HCT116 (cell line): ENCODE results near the gene AMBP. TPM values are rescaled to one million over a fixed set of nuclear protein-coding genes. Genes with fewer than 3 reads are reported as not detected.

Source experiments
- ATAC-seq: fragments of 200-7000 bp; cut with Tn5 transposase; 2 replicates; pipeline ENCODE4 v1.9.1; 2020; ENCODE audit warnings: mild to moderate bottlenecking, moderate library complexity
- BruUV-seq: library from RNA; stranded (reverse); fragments of 400-500 nt; replicated peaks from 2 replicates; lab custom pipeline; 2021; lab: Mats Ljungman, UMichigan
- CTCF ChIA-PET: fragments of 300-600 bp; sonication (Branson Sonifier 250); formaldehyde crosslinking; loops from one replicate; lab custom pipeline; 2021; ENCODE audit warnings: antibody characterized with exemption; lab: Charles Lee
- POLR2A ChIA-PET: fragments of 300-600, 350-600 bp; sonication (Branson Sonifier 250); formaldehyde crosslinking; loops from one replicate; lab custom pipeline; 2021; ENCODE audit warnings: antibody characterized with exemption; lab: Charles Lee
- RAD21 ChIA-PET, 2 experiments: fragments of 300-600 bp; sonication (Branson Sonifier 250); formaldehyde crosslinking; loops; one replicate each; lab custom pipeline; 2023; ENCODE audit warnings: low total read pairs in 2 of 2; ENCODE audit not compliant: uncharacterized antibody in 2 of 2, unreplicated experiment in 2 of 2, low non-redundant PET in 1 of 2; lab: Charles Lee
- DNase-seq: peaks from one replicate; pipeline ENCODE4 v3.0.0-alpha.2; 2010; ENCODE audit warnings: low read depth, low spot score
- H2AFZ ChIP-seq: fragments of 200-600 bp; shearing (Covaris generic), sonication (generic); 2 replicates; pipeline ENCODE4 v1.6.1; 2017; ENCODE audit warnings: low read depth, mixed run types, mixed read lengths, antibody characterized with exemption, low read length; ENCODE audit not compliant: poor library complexity, severe bottlenecking
- H3K27ac ChIP-seq: 2 replicates; pipeline ENCODE4 v1.5.1; 2012; ENCODE audit warnings: low read depth, low read length
- H3K27me3 ChIP-seq: fragments of 200-600 bp; sonication (generic); 2 replicates; pipeline ENCODE4 v1.6.1; 2016; ENCODE audit warnings: mixed run types, low read length, mixed read lengths; ENCODE audit not compliant: insufficient read depth
- H3K36me3 ChIP-seq, 2 experiments: fragments of 200-500 bp in 1 of 2; fragments of 200-600 bp in 1 of 2; sonication (Bioruptor generic) in 1 of 2; sonication (generic) in 1 of 2; 2 replicates each; pipeline versions ENCODE4 v1.5.1 to v1.6.1; 2014 to 2016; ENCODE audit warnings: low read length in 2 of 2, inconsistent platforms in 1 of 2, mixed read lengths in 1 of 2, mixed run types in 1 of 2; ENCODE audit not compliant: insufficient read depth in 2 of 2, control insufficient read depth in 1 of 2
- H3K4me1 ChIP-seq, 2 experiments: fragments of 200-600 bp in 1 of 2; sonication (generic) in 1 of 2; 2 replicates each; pipeline versions ENCODE4 v1.5.1 to v1.6.1; 2012 to 2017; ENCODE audit warnings: low read length in 2 of 2, inconsistent platforms in 1 of 2, mild to moderate bottlenecking in 1 of 2, mixed read lengths in 1 of 2, mixed run types in 1 of 2, moderate library complexity in 1 of 2; ENCODE audit not compliant: insufficient read depth in 2 of 2, control insufficient read depth in 1 of 2
- H3K4me2 ChIP-seq: fragments of 200-600 bp; sonication (generic); 2 replicates; pipeline ENCODE4 v1.6.1; 2017; ENCODE audit warnings: mixed run types, low read length, mixed read lengths
- H3K4me3 ChIP-seq, 2 experiments: fragments of 200-600 bp in 1 of 2; sonication (generic) in 1 of 2; replicated peaks in 1 of 2; 2 replicates each; pipeline ENCODE4 v1.5.1; 2011 to 2016; ENCODE audit warnings: low read length in 2 of 2, control low read depth in 1 of 2, low read depth in 1 of 2, mild to moderate bottlenecking in 1 of 2, mixed read lengths in 1 of 2, mixed run types in 1 of 2
- H3K79me2 ChIP-seq: fragments of 200-600 bp; sonication (generic); 2 replicates; pipeline ENCODE4 v1.6.1; 2017; ENCODE audit warnings: mild to moderate bottlenecking, mixed run types, low read length, moderate library complexity, mixed read lengths; ENCODE audit not compliant: insufficient read depth
- H3K9ac ChIP-seq: fragments of 200-600 bp; sonication (generic); 2 replicates; pipeline ENCODE4 v1.6.1; 2016; ENCODE audit warnings: low read length, mixed read lengths
- H3K9me2 ChIP-seq: fragments of 200-600 bp; sonication (generic), shearing (Covaris generic); 2 replicates; pipeline ENCODE4 v1.6.1; 2017; ENCODE audit warnings: mixed run types, mild to moderate bottlenecking, moderate library complexity; ENCODE audit not compliant: insufficient read depth
- H3K9me3 ChIP-seq, 2 experiments: fragments of 200-500 bp in 1 of 2; fragments of 200-600 bp in 1 of 2; sonication (Bioruptor generic) in 1 of 2; sonication (generic) in 1 of 2; 2 replicates each; pipeline ENCODE4 v1.6.1; 2014 to 2017; ENCODE audit warnings: low read length in 2 of 2, mixed read lengths in 2 of 2, inconsistent platforms in 1 of 2, low read depth in 1 of 2, mild to moderate bottlenecking in 1 of 2, mixed run types in 1 of 2, moderate library complexity in 1 of 2; ENCODE audit not compliant: control insufficient read depth in 1 of 2, insufficient read depth in 1 of 2
- H4K20me1 ChIP-seq: fragments of 200-600 bp; sonication (generic), shearing (Covaris generic); 2 replicates; pipeline ENCODE4 v1.6.1; 2017; ENCODE audit warnings: mixed run types, mild to moderate bottlenecking, moderate library complexity; ENCODE audit not compliant: insufficient read depth
- ATF3 ChIP-seq: IDR thresholded peaks from 2 replicates; pipeline ENCODE4 v1.6.1; 2012
- CEBPB ChIP-seq: IDR thresholded peaks from 2 replicates; pipeline ENCODE4 v1.6.1; 2012; ENCODE audit warnings: low read depth
- CTCF ChIP-seq, 3 experiments: fragments of 200-600 bp in 1 of 3; sonication (generic) in 1 of 3; IDR thresholded peaks in 2 of 3; conservative IDR thresholded peaks in 1 of 3; 2 replicates each; pipeline ENCODE4 v1.5.1; 2012 to 2017; ENCODE audit warnings: low read depth in 2 of 3, low read length in 2 of 3, antibody characterized with exemption in 1 of 3, borderline replicate concordance in 1 of 3, control low read depth in 1 of 3, mild to moderate bottlenecking in 1 of 3, mixed read lengths in 1 of 3, mixed run types in 1 of 3, moderate library complexity in 1 of 3; ENCODE audit not compliant: insufficient read depth in 1 of 3
- EGR1 ChIP-seq: IDR thresholded peaks from 2 replicates; pipeline ENCODE4 v1.6.1; 2012; ENCODE audit warnings: low read depth
- ELF1 ChIP-seq: IDR thresholded peaks from 2 replicates; pipeline ENCODE4 v1.6.1; 2012; ENCODE audit warnings: low read depth, borderline replicate concordance
- FOSL1 ChIP-seq: IDR thresholded peaks from 2 replicates; pipeline ENCODE4 v1.6.1; 2012; ENCODE audit warnings: low read depth
- MAX ChIP-seq: IDR thresholded peaks from 2 replicates; pipeline ENCODE4 v1.6.1; 2012
- POLR2AphosphoS5 ChIP-seq: IDR thresholded peaks from 2 replicates; pipeline ENCODE4 v1.6.1; 2011; ENCODE audit warnings: mild to moderate bottlenecking, low read depth, low read length, moderate library complexity
- RAD21 ChIP-seq: IDR thresholded peaks from 2 replicates; pipeline ENCODE4 v1.6.1; 2012; ENCODE audit warnings: low read depth, mild to moderate bottlenecking
- REST ChIP-seq: IDR thresholded peaks from 2 replicates; pipeline ENCODE4 v1.6.1; 2012; ENCODE audit warnings: low read depth
- SIN3A ChIP-seq: IDR thresholded peaks from 2 replicates; pipeline ENCODE4 v1.6.1; 2012; ENCODE audit warnings: low read depth
- SP1 ChIP-seq: IDR thresholded peaks from 2 replicates; pipeline ENCODE4 v1.6.1; 2012; ENCODE audit warnings: low read depth
- SRF ChIP-seq: IDR thresholded peaks from 2 replicates; pipeline ENCODE4 v1.6.1; 2012; ENCODE audit warnings: low read depth
- TCF7L2 ChIP-seq: IDR thresholded peaks from 2 replicates; pipeline ENCODE4 v1.7.0; 2011; ENCODE audit warnings: borderline replicate concordance, inconsistent platforms; ENCODE audit not compliant: insufficient read depth, insufficient read length; ENCODE audit errors: extremely low read depth
- YY1 ChIP-seq: IDR thresholded peaks from 2 replicates; pipeline ENCODE4 v1.6.1; 2011; ENCODE audit warnings: low read length, low read depth, moderate library complexity, mild to moderate bottlenecking; ENCODE audit not compliant: insufficient replicate concordance; ENCODE audit errors: extremely low read depth
- ZBTB33 ChIP-seq: IDR thresholded peaks from 2 replicates; pipeline ENCODE4 v1.6.1; 2011; ENCODE audit warnings: mild to moderate bottlenecking, low read length, moderate library complexity; ENCODE audit not compliant: insufficient replicate concordance; ENCODE audit errors: extremely low read depth
- ZFX ChIP-seq: fragments of 450-650 bp; IDR thresholded peaks from 2 replicates; pipeline ENCODE4 v1.6.1; 2017
- ZNF274 ChIP-seq: fragments of 200-500 bp; sonication (Bioruptor generic); IDR thresholded peaks from 2 replicates; pipeline ENCODE4 v1.6.1; 2014; ENCODE audit warnings: mild to moderate bottlenecking, low read depth, low read length, inconsistent platforms
- intact Hi-C: fragments of 100-400 bp; cut with micrococcal nuclease; formaldehyde crosslinking; loops from 2 replicates; pipeline ENCODE4 v1.10.0; 2022
- total RNA-seq: library from RNA; stranded (reverse); gene quantifications from one replicate; pipeline ENCODE4 v1.2.1, GENCODE V29; 2021; ENCODE audit not compliant: unreplicated experiment

Gene AMBP
- total RNA-seq, 1 experiment from 2014 or later = 1.9 TPM

- Histone ChIP-seq H3K4me1 (no peaks in the 10 kb centered on the region), H2AFZ (no peak overlapping the region), H4K20me1 (no peaks in the 10 kb centered on the region), H3K27ac (no peak overlapping the region), H3K9me3 (no peaks in the 10 kb centered on the region), H3K4me3 (no peak overlapping the region), H3K9me2 (no peaks in the 10 kb centered on the region), H3K79me2 (no peaks in the 10 kb centered on the region), H3K36me3 (no peaks in the 10 kb centered on the region), H3K27me3 (peaks cover 11% of the 10 kb centered on the region), H3K9ac (no peak overlapping the region), H3K4me2 (no peak overlapping the region)
- ChIA-PET CTCF (no interaction called here), POLR2A (no interaction called here), RAD21 (no interaction called here)
- intact Hi-C loops = no loop called here
- ATAC-seq = no peak
- no TSS peak for BruUV-seq
- DNase-seq = no peak
- TF ChIP-seq REST (no peak), SIN3A (no peak), MAX (no peak), ZFX (no peak), ZNF274 (no peak), SRF (no peak), CTCF (IDR thresholded peaks at IDR 0.05 in 2 of 3, conservative IDR thresholded peaks at IDR 0.05 in 1 of 3; ENCODE audit: borderline replicate concordance in 1 of 3, insufficient read depth in 1 of 3, low read depth in 2 of 3, low read length in 2 of 3) (no peak), POLR2AphosphoS5 (no peak), ELF1 (no peak), EGR1 (no peak), CEBPB (no peak), ATF3 (no peak), FOSL1 (no peak), TCF7L2 (no peak), ZBTB33 (no peak), RAD21 (no peak), SP1 (no peak), YY1 (no peak)
Observed at GRCh38 chr9:114070188-114071103, 7.7 kb downstream of the AMBP start.
